ENCODE results near the gene AXDND1. TPM values are rescaled to one million over a fixed set of nuclear protein-coding genes. Genes with fewer than 3 reads are reported as not detected.
A peak's percentile ranks its signal among the peaks of the same experiment; 100 is the strongest.

AXDND1 gene
- total and polyA plus RNA-seq, 12 donors: 0.03 to 0.17 (median 0.15) TPM; not detected in 8

DNA sequence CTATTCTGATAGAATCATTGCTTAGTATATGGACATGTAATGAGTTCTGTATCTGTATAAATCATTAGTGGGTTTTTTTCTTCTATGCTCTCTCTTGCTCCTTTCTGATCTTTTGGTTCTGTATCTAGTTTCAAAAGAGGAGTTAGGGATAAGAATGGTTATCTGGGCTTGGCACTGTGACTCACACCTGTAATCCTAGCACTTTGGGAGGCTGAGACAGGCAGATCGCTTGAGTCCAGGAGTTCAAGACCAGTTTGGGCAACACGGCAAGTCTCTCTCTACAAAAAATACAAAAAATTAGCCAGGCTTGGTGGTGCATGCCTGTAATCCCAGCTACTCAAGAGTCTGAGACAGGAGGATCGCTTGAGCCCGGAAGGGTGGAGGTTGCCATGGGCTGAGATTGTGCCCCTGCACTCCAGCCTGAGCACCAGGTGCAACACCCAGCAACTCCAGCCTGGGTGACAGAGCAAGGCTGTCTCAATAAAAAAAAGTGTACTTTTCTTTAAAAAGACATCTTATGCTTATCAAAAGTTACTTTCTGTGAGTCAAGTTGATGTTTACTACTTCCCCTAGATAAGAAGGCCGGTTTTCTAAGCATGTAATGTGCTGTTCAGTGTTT, 27.7 kb upstream of the AXDND1 start:
- no peaks in the 10 kb centered on the region for H3K9me3 ChIP-seq
- H3K4me1 ChIP-seq: peaks cover 0 to 3% (median 0%) of the 10 kb centered on the region in 9 donors
- no peak for DNase-seq
- H3K27ac ChIP-seq: no peak overlapping the region
- WGBS, 2 donors: 93 to 94% methylated on average over 5 of the region's 5 CpGs
- no peak overlapping the region for H3K4me3 ChIP-seq
- H3K36me3 ChIP-seq: peaks cover 0 to 85% (median 13%) of the 10 kb centered on the region in 9 donors
- H3K27me3 ChIP-seq: no peaks in the 10 kb centered on the region
- intact Hi-C loops (cut with DNase I): no loop called here
- TF ChIP-seq, protein P1, sequence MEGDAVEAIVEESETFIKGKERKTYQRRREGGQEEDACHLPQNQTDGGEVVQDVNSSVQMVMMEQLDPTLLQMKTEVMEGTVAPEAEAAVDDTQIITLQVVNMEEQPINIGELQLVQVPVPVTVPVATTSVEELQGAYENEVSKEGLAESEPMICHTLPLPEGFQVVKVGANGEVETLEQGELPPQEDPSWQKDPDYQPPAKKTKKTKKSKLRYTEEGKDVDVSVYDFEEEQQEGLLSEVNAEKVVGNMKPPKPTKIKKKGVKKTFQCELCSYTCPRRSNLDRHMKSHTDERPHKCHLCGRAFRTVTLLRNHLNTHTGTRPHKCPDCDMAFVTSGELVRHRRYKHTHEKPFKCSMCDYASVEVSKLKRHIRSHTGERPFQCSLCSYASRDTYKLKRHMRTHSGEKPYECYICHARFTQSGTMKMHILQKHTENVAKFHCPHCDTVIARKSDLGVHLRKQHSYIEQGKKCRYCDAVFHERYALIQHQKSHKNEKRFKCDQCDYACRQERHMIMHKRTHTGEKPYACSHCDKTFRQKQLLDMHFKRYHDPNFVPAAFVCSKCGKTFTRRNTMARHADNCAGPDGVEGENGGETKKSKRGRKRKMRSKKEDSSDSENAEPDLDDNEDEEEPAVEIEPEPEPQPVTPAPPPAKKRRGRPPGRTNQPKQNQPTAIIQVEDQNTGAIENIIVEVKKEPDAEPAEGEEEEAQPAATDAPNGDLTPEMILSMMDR (IDR thresholded peaks at IDR 0.05): no peak
- no peak for ATAC-seq

DNA sequence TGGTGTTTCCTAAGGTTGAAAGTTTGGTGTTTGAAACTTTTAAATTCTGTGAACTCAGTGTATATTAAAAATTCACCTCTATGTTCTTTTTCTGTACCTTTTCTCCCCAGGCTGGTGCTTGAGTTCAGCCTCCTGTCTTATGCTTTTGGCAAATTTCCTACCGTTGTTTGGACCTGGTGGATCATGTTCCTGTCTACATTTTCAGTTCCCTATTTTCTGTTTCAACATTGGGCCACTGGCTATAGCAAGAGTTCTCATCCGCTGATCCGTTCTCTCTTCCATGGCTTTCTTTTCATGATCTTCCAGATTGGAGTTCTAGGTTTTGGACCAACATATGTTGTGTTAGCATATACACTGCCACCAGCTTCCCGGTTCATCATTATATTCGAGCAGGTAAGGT, 24.9 kb upstream of the AXDND1 start:
- 91 to 96% methylated on average over 5 of the region's 5 CpGs for WGBS, 2 donors
- H3K27me3 ChIP-seq: no peaks in the 10 kb centered on the region
- ATAC-seq (peak in 1 of 8 donors; percentile 49), DNase-seq (no peak)
- no peak overlapping the region for H3K4me3 ChIP-seq
- peaks cover 0 to 3% (median 0%) of the 10 kb centered on the region in 9 donors for H3K4me1 ChIP-seq
- TF ChIP-seq, protein P1 (IDR thresholded peaks at IDR 0.05): no peak
- peaks cover 0 to 99% (median 27%) of the 10 kb centered on the region in 9 donors for H3K36me3 ChIP-seq
- intact Hi-C loops (cut with DNase I): no loop called here
- H3K9me3 ChIP-seq: no peaks in the 10 kb centered on the region
- no peak overlapping the region for H3K27ac ChIP-seq

DNA sequence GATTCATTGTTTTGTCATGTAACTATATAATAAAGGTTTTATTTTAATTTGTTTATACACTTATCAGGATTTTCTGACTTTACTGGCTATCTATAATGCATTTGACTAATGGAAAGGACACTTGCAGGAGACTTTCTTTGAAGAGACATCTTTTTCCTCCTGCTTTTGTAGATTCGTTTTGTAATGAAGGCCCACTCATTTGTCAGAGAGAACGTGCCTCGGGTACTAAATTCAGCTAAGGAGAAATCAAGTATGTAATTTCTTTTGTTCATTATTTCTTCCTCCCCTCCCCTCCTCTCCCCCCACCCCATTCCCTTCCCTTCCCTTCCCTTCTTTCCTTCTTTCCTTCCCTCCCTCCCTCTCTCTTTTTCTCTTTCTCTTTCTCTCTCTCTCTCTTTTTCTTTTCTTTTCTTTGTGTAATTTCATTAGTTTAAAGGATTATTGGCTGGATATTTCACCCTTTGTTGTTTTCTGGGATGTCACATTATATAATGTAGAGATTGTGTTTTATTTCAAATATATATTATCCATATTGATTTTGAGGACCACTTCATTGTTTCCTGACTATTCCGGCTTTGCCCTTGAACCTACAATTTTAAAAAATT, 23.7 kb upstream of the AXDND1 start:
- no peak overlapping the region for H3K4me3 ChIP-seq
- TF ChIP-seq, protein P1 (IDR thresholded peaks at IDR 0.05): no peak
- H3K27ac ChIP-seq: no peak overlapping the region
- DNase-seq: no peak
- no peaks in the 10 kb centered on the region for H3K9me3 ChIP-seq
- peaks cover 0 to 99% (median 33%) of the 10 kb centered on the region in 9 donors for H3K36me3 ChIP-seq
- no peak for ATAC-seq
- WGBS, 2 donors: 80 to 86% methylated on average over 4 of the region's 4 CpGs
- intact Hi-C loops (cut with DNase I): no loop called here
- peaks cover 0 to 3% (median 0%) of the 10 kb centered on the region in 9 donors for H3K4me1 ChIP-seq
- H3K27me3 ChIP-seq: no peaks in the 10 kb centered on the region

DNA sequence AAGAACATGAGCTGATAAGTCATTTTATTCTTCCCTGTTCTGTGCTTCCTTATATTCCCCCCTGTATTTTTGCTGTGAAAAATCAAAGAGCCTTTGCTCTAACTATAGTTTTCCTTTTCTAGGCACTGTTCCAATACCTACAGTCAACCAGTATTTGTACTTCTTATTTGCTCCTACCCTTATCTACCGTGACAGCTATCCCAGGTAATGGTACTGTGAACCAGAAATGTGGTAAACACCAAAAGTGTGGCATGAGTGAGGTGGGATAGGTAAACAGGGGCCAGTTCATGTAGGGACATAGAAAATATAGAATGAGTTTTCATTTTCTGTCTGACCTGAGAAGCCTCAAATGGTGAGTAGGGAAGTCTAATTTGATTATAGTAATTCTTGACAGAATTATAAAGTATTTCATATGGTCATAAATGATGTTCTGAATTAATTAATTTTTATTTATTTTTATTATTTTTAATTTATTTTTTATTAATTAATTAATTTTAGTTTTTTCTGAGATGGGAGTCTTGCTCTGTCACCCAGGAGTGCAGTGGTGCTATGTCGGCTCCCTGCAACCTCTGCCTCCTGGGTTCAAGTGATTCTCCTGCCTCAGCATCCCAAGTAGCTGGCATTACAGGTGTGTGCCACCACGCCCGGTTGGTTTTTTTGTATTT, 22.9 kb upstream of the AXDND1 start:
- TF ChIP-seq, protein P1 (IDR thresholded peaks at IDR 0.05): no peak

More for the DNA sequence above, 22.9 kb upstream of the AXDND1 start:
- H3K27me3 ChIP-seq: no peaks in the 10 kb centered on the region
- H3K4me3 ChIP-seq: no peak overlapping the region
- no peak for ATAC-seq
- intact Hi-C loops (cut with DNase I): no loop called here
- H3K27ac ChIP-seq: no peak overlapping the region
- no peak for DNase-seq
- 92 to 94% methylated on average over 4 of the region's 4 CpGs for WGBS, 2 donors
- no peaks in the 10 kb centered on the region for H3K9me3 ChIP-seq
- H3K36me3 ChIP-seq: peaks cover 0 to 99% (median 34%) of the 10 kb centered on the region in 9 donors
- H3K4me1 ChIP-seq: peaks cover 0 to 3% (median 0%) of the 10 kb centered on the region in 9 donors

Measured in heart right ventricle (tissue), 16 donors.